H1 (cell line): ENCODE data around the gene CYP1B1. TPM values are rescaled to one million over a fixed set of nuclear protein-coding genes. Genes with fewer than 3 reads are reported as not detected.

Experiments
- ASH2L ChIP-seq: fragments of 200-600, 300-600 bp; sonication (generic); IDR thresholded peaks from one replicate; pipeline ENCODE4 v1.7.1; 2017; ENCODE audit warnings: low read length
- BACH1 ChIP-seq: IDR thresholded peaks from 2 replicates; pipeline ENCODE4 v1.6.1; 2012; ENCODE audit warnings: low read length, improper control_type of control experiment
- CTBP2 ChIP-seq: IDR thresholded peaks from 2 replicates; pipeline ENCODE4 v1.7.0; 2011; ENCODE audit warnings: borderline replicate concordance, mild to moderate bottlenecking, moderate library complexity, mixed read lengths, low read length; ENCODE audit not compliant: insufficient read depth, insufficient read length
- EGR1 ChIP-seq: IDR thresholded peaks from 2 replicates; pipeline ENCODE4 v1.6.1; 2011; ENCODE audit warnings: low read depth, low read length, borderline replicate concordance
- EZH2 ChIP-seq: fragments of 200-600 bp; sonication (generic); IDR thresholded peaks from 2 replicates; pipeline ENCODE4 v1.7.1; 2012; ENCODE audit warnings: low read depth, mild to moderate bottlenecking, moderate library complexity, low read length, inconsistent platforms; ENCODE audit not compliant: severe bottlenecking
- GABPA ChIP-seq: IDR thresholded peaks from 2 replicates; pipeline ENCODE4 v1.6.1; 2011; ENCODE audit warnings: mild to moderate bottlenecking, low read length, moderate library complexity, borderline replicate concordance; ENCODE audit not compliant: insufficient read depth
- MAFK ChIP-seq: IDR thresholded peaks from 2 replicates; pipeline ENCODE4 v1.6.1; 2012; ENCODE audit warnings: low read depth, mild to moderate bottlenecking, improper control_type of control experiment, low read length
- PHF8 ChIP-seq: fragments of 200-600 bp; sonication (generic); conservative IDR thresholded peaks from 2 replicates; pipeline ENCODE4 v1.7.1; 2012; ENCODE audit warnings: low read depth, mild to moderate bottlenecking, inconsistent platforms, low read length, moderate library complexity
- POLR2AphosphoS5 ChIP-seq: IDR thresholded peaks from 2 replicates; pipeline ENCODE4 v1.6.1; 2011; ENCODE audit warnings: low read depth, low read length
- RBBP5 ChIP-seq: IDR thresholded peaks from 2 replicates; pipeline ENCODE4 v1.7.1; 2012; ENCODE audit warnings: low read depth, mild to moderate bottlenecking, inconsistent platforms, low read length, moderate library complexity, borderline replicate concordance
- RNF2 ChIP-seq: fragments of 200-900, 300-1000 bp; sonication (generic); IDR thresholded peaks from 2 replicates; pipeline ENCODE4 v1.7.1; 2016; ENCODE audit warnings: borderline replicate concordance, low read depth, mild to moderate bottlenecking, antibody characterized with exemption, low read length; ENCODE audit not compliant: poor library complexity, severe bottlenecking; ENCODE audit errors: missing control alignments
- SIX5 ChIP-seq: IDR thresholded peaks from 2 replicates; pipeline ENCODE4 v1.6.1; 2011; ENCODE audit warnings: mild to moderate bottlenecking, low read depth, low read length
- SP1 ChIP-seq: IDR thresholded peaks from 2 replicates; pipeline ENCODE4 v1.6.1; 2011; ENCODE audit warnings: low read depth, low read length
- SP4 ChIP-seq: IDR thresholded peaks from 2 replicates; pipeline ENCODE4 v1.6.1; 2012; ENCODE audit warnings: low read length, inconsistent platforms
- SUZ12 ChIP-seq: fragments of 200-600 bp; sonication (generic); IDR thresholded peaks from 2 replicates; pipeline ENCODE4 v1.6.1; 2012; ENCODE audit warnings: mild to moderate bottlenecking, inconsistent platforms, low read length, moderate library complexity, mixed read lengths
- YY1 ChIP-seq: IDR thresholded peaks from 2 replicates; pipeline ENCODE4 v1.6.1; 2011; ENCODE audit warnings: low read depth, mild to moderate bottlenecking, low read length
- polyA plus RNA-seq, 7 experiments: library from polyadenylated mRNA; depleted of rRNA in 3 of 7; stranded (reverse) in 5 of 7; unstranded in 2 of 7; fragments of >200 nt in 5 of 7; fragments of 200-250 nt in 2 of 7; gene quantifications; 1 replicate in 5 of 7; 2 replicates in 1 of 7; 4 replicates in 1 of 7; pipeline versions ENCODE4 v1.2.1 to v1.2.3, GENCODE V29; 2011 to 2013; ENCODE audit warnings: missing spikeins in 2 of 7, mixed read lengths in 2 of 7
- total RNA-seq: library from RNA; stranded (reverse); fragmentation: NEBNext Ultra II Directional; extraction: Animal tissue kit (Norgen Biotek cat#: 25700); gene quantifications from 2 replicates; pipeline ENCODE4 v1.2.1, GENCODE V29; 2021
- TF ChIP-seq, protein P1 (sequence below), 3 experiments: IDR thresholded peaks; 1 replicate in 2 of 3; 2 replicates in 1 of 3; pipeline versions ENCODE4 v1.5.1 to v1.6.1; 2011; ENCODE audit warnings: low read length in 3 of 3, mild to moderate bottlenecking in 3 of 3, inconsistent platforms in 2 of 3, low read depth in 1 of 3, moderate library complexity in 1 of 3; ENCODE audit not compliant: insufficient read depth in 1 of 3; ENCODE audit errors: control extremely low read depth in 1 of 3
- TF ChIP-seq, protein P2 (sequence below): IDR thresholded peaks from 2 replicates; pipeline ENCODE4 v1.6.1; 2012; ENCODE audit warnings: inconsistent platforms

The CYP1B1 gene
- total and polyA plus RNA-seq, 2 of the 8 experiments (the other 6 are each of a cell fraction or from before 2014, with no cell fraction given), result 1.3 to 5.7 TPM

DNA sequence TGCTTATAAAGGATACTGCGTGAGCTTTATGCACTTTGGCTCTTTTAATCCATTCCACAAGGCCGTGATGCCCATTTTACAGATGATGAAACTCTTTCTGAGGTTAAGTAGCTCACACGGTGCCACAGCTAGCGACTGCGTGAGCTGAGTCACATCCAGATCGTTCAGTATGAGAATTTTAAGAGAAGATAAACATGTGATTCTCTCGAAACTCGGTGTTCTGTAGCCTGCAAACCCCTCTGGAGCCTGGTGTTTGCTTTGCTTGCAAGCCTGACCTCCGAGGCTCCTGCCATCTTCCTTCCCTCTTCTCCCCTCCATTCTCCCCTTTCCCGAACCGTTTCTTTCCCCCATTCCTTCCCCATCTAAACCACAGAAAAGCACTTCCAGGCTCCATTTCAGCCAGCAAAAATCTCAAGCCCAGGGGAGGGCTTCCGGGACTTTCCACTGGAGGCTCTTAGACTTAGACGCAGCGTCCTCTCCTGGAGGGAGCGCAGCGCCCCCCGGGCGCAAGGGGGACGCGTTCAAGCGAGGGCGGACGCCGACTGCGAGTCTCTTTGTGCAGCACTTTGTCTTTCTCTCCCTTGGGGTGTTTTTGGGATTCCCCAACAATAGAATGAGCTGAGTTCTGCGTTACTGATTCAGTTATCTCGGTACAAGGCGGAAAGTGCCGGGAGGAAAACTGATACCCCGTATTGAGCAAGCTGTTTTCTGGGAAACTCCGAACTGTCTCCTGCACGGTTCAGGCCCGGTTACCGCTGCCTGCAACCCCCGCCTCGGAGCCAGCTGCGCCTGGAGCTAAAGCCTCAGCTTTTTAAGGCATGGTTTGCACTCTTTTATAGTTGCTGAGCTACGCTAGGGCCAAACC is 38.0 kb downstream of the CYP1B1 start (continued):
- TF ChIP-seq EGR1 (0 out of 2 replicates have a peak, but pooled peaks have one; percentile 22), POLR2AphosphoS5 (no peak), EZH2 (peak; percentile 46), RBBP5 (no peak), SP4 (no peak), BACH1 (no peak), MAFK (no peak), YY1 (0 out of 2 replicates have a peak, but pooled peaks have one; percentile 55), ASH2L (peak; percentile 79), GABPA (0 out of 2 replicates have a peak, but pooled peaks have one; percentile 43), SUZ12 (peak; percentile 40; the same call in 1 of the 2 replicates), SIX5 (no peak), RNF2 (no peak), SP1 (0 out of 2 replicates have a peak, but pooled peaks have one; percentile 26), PHF8 (no peak), CTBP2 (no peak)
- TF ChIP-seq, protein P1, sequence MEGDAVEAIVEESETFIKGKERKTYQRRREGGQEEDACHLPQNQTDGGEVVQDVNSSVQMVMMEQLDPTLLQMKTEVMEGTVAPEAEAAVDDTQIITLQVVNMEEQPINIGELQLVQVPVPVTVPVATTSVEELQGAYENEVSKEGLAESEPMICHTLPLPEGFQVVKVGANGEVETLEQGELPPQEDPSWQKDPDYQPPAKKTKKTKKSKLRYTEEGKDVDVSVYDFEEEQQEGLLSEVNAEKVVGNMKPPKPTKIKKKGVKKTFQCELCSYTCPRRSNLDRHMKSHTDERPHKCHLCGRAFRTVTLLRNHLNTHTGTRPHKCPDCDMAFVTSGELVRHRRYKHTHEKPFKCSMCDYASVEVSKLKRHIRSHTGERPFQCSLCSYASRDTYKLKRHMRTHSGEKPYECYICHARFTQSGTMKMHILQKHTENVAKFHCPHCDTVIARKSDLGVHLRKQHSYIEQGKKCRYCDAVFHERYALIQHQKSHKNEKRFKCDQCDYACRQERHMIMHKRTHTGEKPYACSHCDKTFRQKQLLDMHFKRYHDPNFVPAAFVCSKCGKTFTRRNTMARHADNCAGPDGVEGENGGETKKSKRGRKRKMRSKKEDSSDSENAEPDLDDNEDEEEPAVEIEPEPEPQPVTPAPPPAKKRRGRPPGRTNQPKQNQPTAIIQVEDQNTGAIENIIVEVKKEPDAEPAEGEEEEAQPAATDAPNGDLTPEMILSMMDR (IDR thresholded peaks at IDR 0.05; ENCODE audit: control extremely low read depth in 1 of 3, insufficient read depth in 1 of 3, low read depth in 1 of 3, low read length in 3 of 3), result peak; percentile 38 to 69 (median 54)
- TF ChIP-seq, protein P2, sequence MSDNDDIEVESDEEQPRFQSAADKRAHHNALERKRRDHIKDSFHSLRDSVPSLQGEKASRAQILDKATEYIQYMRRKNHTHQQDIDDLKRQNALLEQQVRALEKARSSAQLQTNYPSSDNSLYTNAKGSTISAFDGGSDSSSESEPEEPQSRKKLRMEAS, result no peak
